Heart left ventricle (tissue), 16 donors: Measurements from ENCODE around the gene PPP1R14C. TPM values are rescaled to one million over a fixed set of nuclear protein-coding genes. Genes with fewer than 3 reads are reported as not detected.

Experiments
- ATAC-seq, 4 donors: fragments of 200-7000 bp; cut with Tn5 transposase; one replicate each; pipeline ENCODE4 v1.9.1; 2020 to 2022; ENCODE audit warnings: moderate library complexity in 4 of 4, mild to moderate bottlenecking in 3 of 4, moderate number of reproducible peaks in 1 of 4
- DNase-seq, 5 donors: peaks; one replicate each; pipeline ENCODE4 v3.0.0-alpha.2; 2020
- H3K27ac ChIP-seq, 12 donors: fragments of 200-600 bp; sonication (generic) in 4 of 12; one replicate each; pipeline versions ENCODE4 v1.5.0 to v1.8.0; 2016 to 2022; ENCODE audit warnings: mild to moderate bottlenecking in 2 of 12
- H3K27me3 ChIP-seq, 9 donors: fragments of 200-600 bp; sonication (generic) in 2 of 9; one replicate each; pipeline versions ENCODE4 v1.5.1 to v1.8.0; 2016 to 2022; ENCODE audit warnings: mild to moderate bottlenecking in 3 of 9
- H3K36me3 ChIP-seq, 9 donors: fragments of 200-600 bp; sonication (generic) in 2 of 9; one replicate each; pipeline versions ENCODE4 v1.5.0 to v1.8.0; 2018 to 2022; ENCODE audit warnings: mild to moderate bottlenecking in 2 of 9
- H3K4me1 ChIP-seq, 12 donors: fragments of 200-600 bp; sonication (generic) in 4 of 12; one replicate each; pipeline versions ENCODE4 v1.5.0 to v1.8.0; 2016 to 2022; ENCODE audit warnings: mild to moderate bottlenecking in 3 of 12
- H3K4me3 ChIP-seq, 12 donors: fragments of 200-600 bp; sonication (generic) in 4 of 12; one replicate each; pipeline versions ENCODE4 v1.5.0 to v1.8.0; 2017 to 2022; ENCODE audit warnings: mild to moderate bottlenecking in 9 of 12, moderate library complexity in 4 of 12
- H3K9me3 ChIP-seq, 12 donors: fragments of 200-600 bp; sonication (generic) in 4 of 12; one replicate each; pipeline versions ENCODE4 v1.5.0 to v1.8.0; 2016 to 2022; ENCODE audit warnings: mild to moderate bottlenecking in 1 of 12
- CTCF ChIP-seq, 12 donors: fragments of 200-600 bp; sonication (generic) in 4 of 12; IDR thresholded peaks; one replicate each; pipeline versions ENCODE4 v1.5.0 to v1.8.0; 2018 to 2022; ENCODE audit warnings: antibody characterized with exemption in 12 of 12, mild to moderate bottlenecking in 5 of 12
- POLR2A ChIP-seq, 2 donors: fragments of 450-650 bp; IDR thresholded peaks; one replicate each; pipeline ENCODE4 v1.6.1; 2017; ENCODE audit warnings: antibody characterized with exemption in 2 of 2, mild to moderate bottlenecking in 2 of 2, moderate library complexity in 2 of 2
- WGBS, 4 donors: extraction: QIAGEN DNeasy Blood & Tissue Kit in 2 of 4; methylation state at CpG; one replicate each; pipeline versions ENCODE4 v1.1.5 to v1.1.7; 2013 to 2018; 5-methylcytosine and 5-hydroxymethylcytosine counted together
- intact Hi-C, 10 donors: fragments of 100-400 bp; cut with DNase I; formaldehyde crosslinking; loops; one replicate each; pipeline versions ENCODE4 v1.11.1 to v1.14.2; 2022
- polyA plus RNA-seq, 2 donors: library from polyadenylated mRNA; stranded (reverse); fragments of 200-250 nt; gene quantifications; one replicate each; pipeline ENCODE4 v1.2.3, GENCODE V29; 2013
- total RNA-seq, 9 donors: library from RNA; depleted of rRNA in 2 of 9; stranded (reverse); fragments of >200 nt in 2 of 9; fragmentation: NEBNext Ultra II Directional in 3 of 9; extraction: Animal tissue kit (Norgen Biotek cat#: 25700) in 3 of 9; gene quantifications; one replicate each; pipeline versions ENCODE4 v1.1.0 to v1.2.4, GENCODE V29; 2016 to 2023
- donor health status: ischemic (EF 13 %, LVEDD 7.1; RV severe dilation, severe dysfunction).
- donor health status: healthy with polysubstance abuse.
- donor health status: DM: no; HTN: yes; CAD: no.
- donor health status: DM: no; HTN: no; CAD: no.
- donor health status: ischemic (EF 25% LVEDD 6.9; RV normal size, moderate dysfunction).
- donor health status: ischemic (EF 25% LVEDD 5.7; RV mildly dilated, moderate dysfunction).
- donor health status: healthy.
- donor health status: DM: yes; HTN: yes; CAD: no.
- donor health status: ischemic (EF 35%, LVEDD 5.7; RV mildly dilated, moderate dysfunction).
- donor health status: nonischemic (EF 11% LVEDD 7.7; RV severe dilation, severe dysfunction).
- donor health status: DM: yes; HTN: yes; CAD: no.
- donor health status: PGD.
- donor health status: ischemic (EF 29% LVEDD 5.4; RV normal size, mild dysfunction).
- donor health status: nonischemic (EF 23%, LVEDD 6.1; RV moderate dilation, normal function).

The PPP1R14C gene
- total and polyA plus RNA-seq, 11 donors: 41.1 to 143 (median 75.7) TPM

GRCh38 chr6:150258381-150258780 is 115.5 kb downstream of the PPP1R14C start:
- TF ChIP-seq POLR2A (IDR thresholded peaks at IDR 0.05) (no peak), CTCF (IDR thresholded peaks at IDR 0.05) (no peak)
- intact Hi-C loops: loop anchor here in 1 of 10 donors (10.0 kb wide), 1 partner anchor 114 kb away; the partner anchor contains the start of gene PPP1R14C
- Histone ChIP-seq H3K27ac (no peak overlapping the region), H3K9me3 (no peaks in the 10 kb centered on the region), H3K4me1 (peaks cover 0 to 22% (median 2%) of the 10 kb centered on the region in 12 donors), H3K36me3 (no peaks in the 10 kb centered on the region), H3K27me3 (peaks cover 0 to 8% (median 0%) of the 10 kb centered on the region in 9 donors), H3K4me3 (no peak overlapping the region)
- WGBS, 4 donors: 95 to 98% (median 97%) methylated on average over 5 of the region's 5 CpGs
- ATAC-seq: no peak
- no peak for DNase-seq

DNA sequence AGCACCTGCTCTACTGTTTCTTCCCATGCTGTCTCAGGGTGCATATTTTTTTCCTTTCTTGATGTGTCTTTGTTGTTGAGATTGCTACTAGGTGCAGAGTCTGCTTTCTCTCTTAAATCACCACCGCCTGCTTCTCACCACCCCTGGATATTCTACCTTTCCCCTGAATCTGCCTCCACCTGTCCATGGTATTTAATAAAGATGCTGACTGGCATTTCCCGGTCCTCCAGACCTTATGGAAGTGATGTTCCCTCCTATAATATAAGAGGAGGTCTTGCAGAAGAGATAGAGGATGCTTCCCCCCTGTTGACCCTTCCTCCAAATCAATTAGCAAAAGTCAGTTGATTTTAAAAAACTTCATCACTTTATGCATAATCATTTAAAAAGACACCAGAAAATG is 118.1 kb downstream of the PPP1R14C start:
- Histone ChIP-seq H3K27ac (no peak overlapping the region), H3K4me1 (peaks cover 0 to 5% (median 0%) of the 10 kb centered on the region in 12 donors), H3K9me3 (no peaks in the 10 kb centered on the region), H3K4me3 (no peak overlapping the region), H3K27me3 (no peaks in the 10 kb centered on the region), H3K36me3 (no peaks in the 10 kb centered on the region)
- TF ChIP-seq POLR2A (IDR thresholded peaks at IDR 0.05) (no peak), CTCF (IDR thresholded peaks at IDR 0.05) (no peak)
- intact Hi-C loops: loop anchor here in 1 of 10 donors (10.0 kb wide), 1 partner anchor 74 kb away; no protein-coding TSS in a partner anchor
- DNase-seq (no peak), ATAC-seq (no peak)
- 88 to 94% (median 92%) methylated on average over 2 of the region's 2 CpGs for WGBS, 4 donors

GRCh38 chr6:150261997-150262697 is 119.3 kb downstream of the PPP1R14C start:
- intact Hi-C loops: loop anchor here in 1 of 10 donors (10.0 kb wide), 1 partner anchor 73 kb away; no protein-coding TSS in a partner anchor
- H3K27ac ChIP-seq: no peak overlapping the region
- H3K9me3 ChIP-seq: no peaks in the 10 kb centered on the region
- WGBS, 4 donors: 80 to 84% (median 83%) methylated on average over 16 of the region's 16 CpGs
- peaks cover 0 to 5% (median 0%) of the 10 kb centered on the region in 12 donors for H3K4me1 ChIP-seq
- no peak overlapping the region for H3K4me3 ChIP-seq
- H3K27me3 ChIP-seq: no peaks in the 10 kb centered on the region
- TF ChIP-seq POLR2A (IDR thresholded peaks at IDR 0.05) (no peak), CTCF (IDR thresholded peaks at IDR 0.05) (no peak)
- DNase-seq (no peak), ATAC-seq (no peak)
- no peaks in the 10 kb centered on the region for H3K36me3 ChIP-seq

DNA sequence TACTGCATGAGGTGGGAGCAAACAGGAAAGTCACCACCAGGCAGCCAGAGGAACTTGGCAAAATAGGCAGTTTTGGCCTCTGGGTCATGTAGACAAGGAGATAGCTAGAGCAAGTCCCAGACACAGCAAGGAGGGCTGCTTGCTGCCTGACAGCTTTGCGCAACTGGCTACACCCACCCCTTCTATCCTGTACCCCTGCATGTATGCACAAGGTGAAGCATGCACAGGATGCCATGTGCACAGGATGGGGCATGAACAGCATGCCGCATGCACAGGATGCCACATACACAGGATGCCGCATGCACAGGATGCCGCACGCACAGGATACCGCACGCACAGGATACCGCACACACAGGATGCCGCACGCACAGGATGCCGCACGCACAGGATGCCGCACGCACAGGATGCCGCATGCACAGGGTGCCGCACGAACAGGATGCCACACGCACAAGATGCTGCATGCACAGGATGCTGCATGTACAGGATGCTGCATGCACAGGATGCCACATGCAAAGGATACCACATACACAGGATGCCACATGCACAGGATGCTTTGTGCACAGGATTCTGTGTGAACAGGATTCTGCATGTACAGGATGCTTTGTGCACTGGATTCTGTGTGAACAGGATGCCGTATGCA is 121.0 kb downstream of the PPP1R14C start:
- 66 to 91% (median 74%) methylated on average over 4 to 19 of the region's 19 CpGs for WGBS, 4 donors
- intact Hi-C loops: loop anchor here in 1 of 10 donors (10.0 kb wide), 1 partner anchor 71 kb away; no protein-coding TSS in a partner anchor

More for the DNA sequence above, 121.0 kb downstream of the PPP1R14C start:
- H3K27ac ChIP-seq: no peak overlapping the region
- H3K36me3 ChIP-seq: no peaks in the 10 kb centered on the region
- H3K27me3 ChIP-seq: no peaks in the 10 kb centered on the region
- TF ChIP-seq CTCF (IDR thresholded peaks at IDR 0.05) (no peak), POLR2A (IDR thresholded peaks at IDR 0.05) (no peak)
- H3K4me1 ChIP-seq: peaks cover 0 to 5% (median 0%) of the 10 kb centered on the region in 12 donors
- no peaks in the 10 kb centered on the region for H3K9me3 ChIP-seq
- peak in 1 of 4 donors; percentile 42 for ATAC-seq
- no peak overlapping the region for H3K4me3 ChIP-seq
- no peak for DNase-seq
